IPS-18c (cell line): ENCODE results near the gene MEF2C.

ENCODE experiments used
- H3K4me3 ChIP-seq: 2 replicates; pipeline ENCODE4 v1.7.0; 2013; ENCODE audit warnings: low read depth, mild to moderate bottlenecking, low read length, moderate library complexity; ENCODE audit not compliant: insufficient read depth
- H3K9me3 ChIP-seq: one replicate; pipeline ENCODE4 v1.6.1; 2013; ENCODE audit warnings: mild to moderate bottlenecking, low read length, moderate library complexity; ENCODE audit not compliant: control insufficient read depth, insufficient read depth

MEF2C gene

GRCh38 chr5:88824892-88825583 is 57.9 kb downstream of the MEF2C start:
- H3K9me3 ChIP-seq, result no peaks in the 10 kb centered on the region
- H3K4me3 ChIP-seq, result no peak overlapping the region

- Histone ChIP-seq H3K9me3 (no peaks in the 10 kb centered on the region), H3K4me3 (no peak overlapping the region)
Measured at GRCh38 chr5:88824141-88824540, 58.8 kb downstream of the MEF2C start.

- no peaks in the 10 kb centered on the region for H3K9me3 ChIP-seq
- no peak overlapping the region for H3K4me3 ChIP-seq
Measured at GRCh38 chr5:88823201-88823600, 59.8 kb downstream of the MEF2C start.

- no peak overlapping the region for H3K4me3 ChIP-seq
Measured at GRCh38 chr5:88821161-88821560, 61.8 kb downstream of the MEF2C start.

GRCh38 chr5:88820581-88820980 is 62.4 kb downstream of the MEF2C start:
- H3K4me3 ChIP-seq, result no peak overlapping the region

More at GRCh38 chr5:88821161-88821560, 61.8 kb downstream of the MEF2C start:
- no peaks in the 10 kb centered on the region for H3K9me3 ChIP-seq

GRCh38 chr5:88819301-88819999 is 63.5 kb downstream of the MEF2C start:
- H3K4me3 ChIP-seq, result no peak overlapping the region
- no peaks in the 10 kb centered on the region for H3K9me3 ChIP-seq

More at GRCh38 chr5:88820581-88820980, 62.4 kb downstream of the MEF2C start:
- no peaks in the 10 kb centered on the region for H3K9me3 ChIP-seq

GRCh38 chr5:88818296-88818695 is 64.7 kb downstream of the MEF2C start:
- H3K4me3 ChIP-seq, result no peak overlapping the region
- H3K9me3 ChIP-seq, result no peaks in the 10 kb centered on the region

GRCh38 chr5:88816195-88816594 is 66.8 kb downstream of the MEF2C start:
- H3K4me3 ChIP-seq, result no peak overlapping the region
- no peaks in the 10 kb centered on the region for H3K9me3 ChIP-seq

- no peak overlapping the region for H3K4me3 ChIP-seq
- no peaks in the 10 kb centered on the region for H3K9me3 ChIP-seq
Measured at GRCh38 chr5:88815050-88815789, 67.8 kb downstream of the MEF2C start.

- H3K9me3 ChIP-seq, result no peaks in the 10 kb centered on the region
Measured at GRCh38 chr5:88813805-88814575, 69.0 kb downstream of the MEF2C start.

GRCh38 chr5:88813244-88813643 is 69.7 kb downstream of the MEF2C start:
- no peaks in the 10 kb centered on the region for H3K9me3 ChIP-seq

More at GRCh38 chr5:88813805-88814575, 69.0 kb downstream of the MEF2C start:
- no peak overlapping the region for H3K4me3 ChIP-seq

GRCh38 chr5:88808153-88808552 is 74.8 kb downstream of the MEF2C start:
- H3K9me3 ChIP-seq, result no peaks in the 10 kb centered on the region
- no peak overlapping the region for H3K4me3 ChIP-seq

More at GRCh38 chr5:88813244-88813643, 69.7 kb downstream of the MEF2C start:
- no peak overlapping the region for H3K4me3 ChIP-seq

- no peak overlapping the region for H3K4me3 ChIP-seq
- H3K9me3 ChIP-seq, result no peaks in the 10 kb centered on the region
Measured at GRCh38 chr5:88807327-88807726, 75.7 kb downstream of the MEF2C start.

GRCh38 chr5:88806338-88806737 is 76.6 kb downstream of the MEF2C start:
- Histone ChIP-seq H3K4me3 (no peak overlapping the region), H3K9me3 (no peaks in the 10 kb centered on the region)

- Histone ChIP-seq H3K4me3 (no peak overlapping the region), H3K9me3 (no peaks in the 10 kb centered on the region)
Measured at GRCh38 chr5:88805151-88805784, 77.7 kb downstream of the MEF2C start.

GRCh38 chr5:88804444-88804843 is 78.5 kb downstream of the MEF2C start:
- H3K9me3 ChIP-seq, result no peaks in the 10 kb centered on the region
- no peak overlapping the region for H3K4me3 ChIP-seq

- Histone ChIP-seq H3K4me3 (no peak overlapping the region), H3K9me3 (no peaks in the 10 kb centered on the region)
Measured at GRCh38 chr5:88803309-88803708, 79.7 kb downstream of the MEF2C start.
